Activated naive CD4-positive, alpha-beta T cell treated with Interleukin-2 at 50 U/mL for 16 hours (primary cell): ENCODE measurements around the gene LDB1.

Source experiments
- DNase-seq: peaks from one replicate; pipeline ENCODE4 v3.0.0-alpha.2; 2020

The LDB1 gene

GRCh38 chr10:102112210-102112817 lies 7.9 kb downstream of the LDB1 start:
- no peak for DNase-seq

- no peak for DNase-seq
These were observed 8.9 kb downstream of the LDB1 start for GRCh38 chr10:102111276-102111675.

- no peak for DNase-seq
These were observed 10.7 kb downstream of the LDB1 start for GRCh38 chr10:102109166-102110116.

- no peak for DNase-seq
These were observed 13.2 kb downstream of the LDB1 start for GRCh38 chr10:102106998-102107397.

- DNase-seq = no peak
These were observed 17.7 kb downstream of the LDB1 start for GRCh38 chr10:102102421-102102820.

- no peak for DNase-seq
These were observed 19.0 kb downstream of the LDB1 start for GRCh38 chr10:102101152-102101551.

- DNase-seq = no peak
These were observed 23.7 kb downstream of the LDB1 start for GRCh38 chr10:102096449-102096848.

- DNase-seq = no peak
These were observed 29.4 kb downstream of the LDB1 start for GRCh38 chr10:102090772-102091171.

- DNase-seq = no peak
These were observed 34.0 kb downstream of the LDB1 start for GRCh38 chr10:102086196-102086595.

GRCh38 chr10:102085336-102085735 lies 34.8 kb downstream of the LDB1 start:
- DNase-seq = no peak

- no peak for DNase-seq
These were observed 36.6 kb downstream of the LDB1 start for GRCh38 chr10:102083541-102083940.

- DNase-seq = peak; percentile 81
These were observed 47.3 kb downstream of the LDB1 start for GRCh38 chr10:102072673-102073527.

- no peak for DNase-seq
These were observed 51.1 kb downstream of the LDB1 start for GRCh38 chr10:102069071-102069470.

- DNase-seq = no peak
These were observed 52.0 kb downstream of the LDB1 start for GRCh38 chr10:102068216-102068615.

- DNase-seq = no peak
These were observed 52.9 kb downstream of the LDB1 start for GRCh38 chr10:102067091-102067916.

- no peak for DNase-seq
These were observed 53.6 kb downstream of the LDB1 start for GRCh38 chr10:102066399-102067088.

- DNase-seq = peak; percentile 23
These were observed 54.4 kb downstream of the LDB1 start for GRCh38 chr10:102065561-102066398.

GRCh38 chr10:102064868-102065560 lies 55.2 kb downstream of the LDB1 start, which contains the start of gene HPS6:
TSS of gene HPS6 (plus strand) at chr10:102065349. CDS start at chr10:102065475, 126 bp downstream.
- DNase-seq = peak; percentile 91

- DNase-seq = no peak
These were observed 55.7 kb downstream of the LDB1 start for GRCh38 chr10:102064503-102064867.

GRCh38 chr10:102059987-102060386 lies 60.2 kb downstream of the LDB1 start:
- no peak for DNase-seq
